ENCODE data around the gene TLE4. TPM values are rescaled to one million over a fixed set of nuclear protein-coding genes. Genes with fewer than 3 reads are reported as not detected.
"Not testable (repeated sequence)": the region's sequence is repeated elsewhere in the genome, so short reads cannot be mapped to it uniquely, and the experiment has no call there.

TLE4 gene
- total RNA-seq, 1 experiment from 2014 or later = 8.1 TPM

DNA sequence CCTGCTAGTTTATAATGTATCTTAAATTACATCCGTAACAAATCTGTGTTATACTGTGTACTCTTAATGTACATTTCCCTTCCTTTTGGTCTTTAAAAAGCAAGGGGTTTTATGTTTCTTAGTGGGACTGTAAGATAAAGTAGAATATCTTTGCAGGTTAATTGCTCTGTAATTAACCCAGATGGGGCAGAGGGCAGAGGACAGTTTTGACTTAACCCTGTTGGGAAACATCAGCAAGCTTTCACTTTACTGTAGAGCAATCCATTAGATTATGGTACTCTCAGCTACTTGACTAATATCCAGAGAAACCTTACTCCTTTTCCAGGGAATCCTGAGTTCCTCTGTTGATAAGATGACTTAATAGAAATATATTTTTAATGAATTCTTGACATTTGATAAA is 74.3 kb downstream of the TLE4 start:
- ChIA-PET POLR2A (no interaction called here), CTCF (no interaction called here)
- intact Hi-C loops (cut with micrococcal nuclease; ENCODE audit: unreplicated experiment) = no loop called here
- no peaks in the 10 kb centered on the region for H3K9me3 Mint-ChIP-seq (ENCODE audit: unreplicated experiment)
- Histone ChIP-seq H3K36me3 (ENCODE audit: control insufficient read depth, insufficient read depth, low read length) (no peaks in the 10 kb centered on the region), H3K4me3 (ENCODE audit: low read depth, low read length) (no peak overlapping the region), H3K4me1 (no peaks in the 10 kb centered on the region), H3K9me3 (no peaks in the 10 kb centered on the region), H3K27me3 (replicated peaks; ENCODE audit: control insufficient read depth, insufficient read depth, low read length) (no peaks in the 10 kb centered on the region)
- no peak for DNase-seq
- H3K27ac Mint-ChIP-seq (ENCODE audit: unreplicated experiment) = no peak overlapping the region
- no peak overlapping the region for H3K4me3 Mint-ChIP-seq (ENCODE audit: unreplicated experiment)
- H3K4me1 Mint-ChIP-seq (ENCODE audit: low read depth, unreplicated experiment) = no peaks in the 10 kb centered on the region
- H3K27me3 Mint-ChIP-seq (ENCODE audit: insufficient read depth, unreplicated experiment) = no peaks in the 10 kb centered on the region
- no TSS peak for BruUV-seq (replicated peaks)
- H3K36me3 Mint-ChIP-seq (ENCODE audit: insufficient read depth, unreplicated experiment) = no peaks in the 10 kb centered on the region
- TF ChIP-seq, protein P1, sequence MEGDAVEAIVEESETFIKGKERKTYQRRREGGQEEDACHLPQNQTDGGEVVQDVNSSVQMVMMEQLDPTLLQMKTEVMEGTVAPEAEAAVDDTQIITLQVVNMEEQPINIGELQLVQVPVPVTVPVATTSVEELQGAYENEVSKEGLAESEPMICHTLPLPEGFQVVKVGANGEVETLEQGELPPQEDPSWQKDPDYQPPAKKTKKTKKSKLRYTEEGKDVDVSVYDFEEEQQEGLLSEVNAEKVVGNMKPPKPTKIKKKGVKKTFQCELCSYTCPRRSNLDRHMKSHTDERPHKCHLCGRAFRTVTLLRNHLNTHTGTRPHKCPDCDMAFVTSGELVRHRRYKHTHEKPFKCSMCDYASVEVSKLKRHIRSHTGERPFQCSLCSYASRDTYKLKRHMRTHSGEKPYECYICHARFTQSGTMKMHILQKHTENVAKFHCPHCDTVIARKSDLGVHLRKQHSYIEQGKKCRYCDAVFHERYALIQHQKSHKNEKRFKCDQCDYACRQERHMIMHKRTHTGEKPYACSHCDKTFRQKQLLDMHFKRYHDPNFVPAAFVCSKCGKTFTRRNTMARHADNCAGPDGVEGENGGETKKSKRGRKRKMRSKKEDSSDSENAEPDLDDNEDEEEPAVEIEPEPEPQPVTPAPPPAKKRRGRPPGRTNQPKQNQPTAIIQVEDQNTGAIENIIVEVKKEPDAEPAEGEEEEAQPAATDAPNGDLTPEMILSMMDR (IDR thresholded peaks at IDR 0.05; ENCODE audit: insufficient read depth in 1 of 2, low read depth in 1 of 2, low read length in 1 of 2, severe bottlenecking in 1 of 2, unreplicated experiment in 1 of 2) = no peak

DNA sequence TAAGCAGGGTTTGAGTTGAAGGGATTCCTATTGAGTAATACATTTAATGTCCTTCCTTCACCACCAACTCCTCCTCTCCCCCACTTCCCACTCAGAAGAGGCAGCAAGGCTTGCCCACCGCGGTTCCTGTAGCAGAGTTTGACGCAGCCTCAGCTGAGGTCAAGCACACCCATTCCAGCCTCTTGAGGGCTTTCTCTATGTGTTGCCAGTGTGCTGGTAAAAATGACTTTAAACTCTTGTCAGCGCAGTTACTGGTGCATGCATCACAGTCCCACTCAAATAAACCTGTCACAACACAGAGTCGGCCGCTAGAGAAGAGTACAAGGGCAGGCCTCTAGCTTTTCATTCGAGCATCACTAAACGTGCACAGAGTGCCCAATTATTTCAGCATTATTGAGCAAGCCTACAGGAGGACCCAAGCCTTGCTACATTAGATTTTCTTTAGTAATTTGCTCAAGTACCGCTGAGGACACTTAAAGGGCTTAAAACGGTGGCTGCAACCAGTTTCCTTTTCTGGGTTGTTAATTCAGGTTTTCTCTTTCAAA is 79.6 kb downstream of the TLE4 start:
- Histone ChIP-seq H3K4me3 (ENCODE audit: low read depth, low read length) (no peak overlapping the region), H3K4me1 (no peaks in the 10 kb centered on the region), H3K9me3 (no peaks in the 10 kb centered on the region), H3K27me3 (replicated peaks; ENCODE audit: control insufficient read depth, insufficient read depth, low read length) (no peaks in the 10 kb centered on the region), H3K36me3 (ENCODE audit: control insufficient read depth, insufficient read depth, low read length) (no peaks in the 10 kb centered on the region)
- Mint-ChIP-seq H3K27me3 (ENCODE audit: insufficient read depth, unreplicated experiment) (no peaks in the 10 kb centered on the region), H3K9me3 (ENCODE audit: unreplicated experiment) (no peaks in the 10 kb centered on the region), H3K4me3 (ENCODE audit: unreplicated experiment) (no peak overlapping the region), H3K27ac (ENCODE audit: unreplicated experiment) (no peak overlapping the region), H3K4me1 (ENCODE audit: low read depth, unreplicated experiment) (no peaks in the 10 kb centered on the region), H3K36me3 (ENCODE audit: insufficient read depth, unreplicated experiment) (no peaks in the 10 kb centered on the region)
- POLR2A ChIA-PET = no interaction called here
- TF ChIP-seq, protein P1 (IDR thresholded peaks at IDR 0.05; ENCODE audit: insufficient read depth in 1 of 2, low read depth in 1 of 2, low read length in 1 of 2, severe bottlenecking in 1 of 2, unreplicated experiment in 1 of 2) = no peak
- intact Hi-C loops (cut with micrococcal nuclease; ENCODE audit: unreplicated experiment) = no loop called here
- CTCF ChIA-PET = no interaction called here
- no peak for DNase-seq
- no TSS peak for BruUV-seq (replicated peaks)

DNA sequence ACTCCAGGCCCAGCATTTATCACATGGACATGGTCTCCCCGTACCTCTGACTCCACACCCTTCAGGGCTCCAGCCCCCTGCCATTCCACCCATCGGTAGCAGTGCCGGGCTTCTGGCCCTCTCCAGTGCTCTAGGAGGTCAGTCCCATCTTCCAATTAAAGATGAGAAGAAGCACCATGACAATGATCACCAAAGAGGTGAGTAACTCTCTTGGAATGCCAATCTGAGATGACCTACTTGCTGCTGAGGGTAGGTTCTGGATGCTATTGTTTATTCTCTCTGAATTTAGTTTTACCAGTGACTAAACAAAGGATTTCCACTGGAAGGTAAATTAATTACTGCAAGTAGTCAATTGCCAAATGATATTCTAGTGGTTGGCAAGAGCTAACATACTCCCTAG is 80.8 kb downstream of the TLE4 start:
- TF ChIP-seq, protein P1 (IDR thresholded peaks at IDR 0.05; ENCODE audit: insufficient read depth in 1 of 2, low read depth in 1 of 2, low read length in 1 of 2, severe bottlenecking in 1 of 2, unreplicated experiment in 1 of 2) = no peak
- H3K36me3 Mint-ChIP-seq (ENCODE audit: insufficient read depth, unreplicated experiment) = no peaks in the 10 kb centered on the region
- Histone ChIP-seq H3K27me3 (replicated peaks; ENCODE audit: control insufficient read depth, insufficient read depth, low read length) (no peaks in the 10 kb centered on the region), H3K4me3 (ENCODE audit: low read depth, low read length) (no peak overlapping the region), H3K9me3 (no peaks in the 10 kb centered on the region), H3K36me3 (ENCODE audit: control insufficient read depth, insufficient read depth, low read length) (no peaks in the 10 kb centered on the region), H3K4me1 (no peaks in the 10 kb centered on the region)
- DNase-seq = no peak
- no TSS peak for BruUV-seq (replicated peaks)
- no peaks in the 10 kb centered on the region for H3K9me3 Mint-ChIP-seq (ENCODE audit: unreplicated experiment)
- H3K4me3 Mint-ChIP-seq (ENCODE audit: unreplicated experiment) = no peak overlapping the region
- intact Hi-C loops (cut with micrococcal nuclease; ENCODE audit: unreplicated experiment) = no loop called here
- ChIA-PET POLR2A (no interaction called here), CTCF (no interaction called here)
- H3K4me1 Mint-ChIP-seq (ENCODE audit: low read depth, unreplicated experiment) = no peaks in the 10 kb centered on the region
- no peak overlapping the region for H3K27ac Mint-ChIP-seq (ENCODE audit: unreplicated experiment)
- no peaks in the 10 kb centered on the region for H3K27me3 Mint-ChIP-seq (ENCODE audit: insufficient read depth, unreplicated experiment)

DNA sequence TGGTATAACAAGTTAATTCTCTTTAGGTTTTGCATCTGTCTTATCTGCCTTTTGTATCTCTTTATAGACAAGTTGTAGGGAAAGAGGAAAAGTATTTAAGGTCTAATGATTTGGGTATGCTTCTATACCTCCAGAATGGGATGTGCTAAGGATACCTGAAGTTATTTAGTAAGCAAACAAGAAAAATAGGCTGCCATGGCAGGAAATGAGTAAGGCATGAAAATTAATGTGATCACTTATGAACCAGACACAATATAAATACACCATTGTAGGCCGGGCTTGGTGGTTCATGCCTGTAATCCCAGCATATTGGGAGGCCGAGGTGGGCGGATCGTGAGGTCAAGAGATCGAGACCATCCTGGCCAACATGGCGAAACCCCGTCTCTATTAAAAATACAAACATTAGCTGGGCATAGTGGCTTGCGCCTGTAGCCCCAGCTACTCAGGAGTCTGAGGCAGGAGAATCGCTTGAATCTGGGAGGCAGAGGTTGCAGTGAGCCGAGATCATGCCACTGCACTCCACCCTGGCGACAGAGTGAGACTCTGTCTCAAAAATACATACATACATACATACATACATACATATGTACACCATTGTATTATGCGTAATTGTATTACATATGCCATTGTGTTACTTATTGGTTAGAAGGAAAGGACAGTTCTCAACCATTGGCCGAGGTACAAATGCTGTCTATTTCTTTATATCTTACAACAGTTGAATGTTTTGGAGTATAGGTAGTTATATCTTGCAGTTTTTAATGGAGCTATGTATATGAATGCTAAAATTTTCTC is 83.0 kb downstream of the TLE4 start:
- BruUV-seq (replicated peaks); CTCF ChIA-PET; DNase-seq; H3K27ac Mint-ChIP-seq (ENCODE audit: unreplicated experiment); H3K27me3 Mint-ChIP-seq (ENCODE audit: insufficient read depth, unreplicated experiment); H3K36me3 ChIP-seq (ENCODE audit: control insufficient read depth, insufficient read depth, low read length); intact Hi-C loops (cut with micrococcal nuclease; ENCODE audit: unreplicated experiment); H3K4me3 ChIP-seq (ENCODE audit: low read depth, low read length); H3K4me1 Mint-ChIP-seq (ENCODE audit: low read depth, unreplicated experiment); H3K36me3 Mint-ChIP-seq (ENCODE audit: insufficient read depth, unreplicated experiment); H3K9me3 ChIP-seq; H3K9me3 Mint-ChIP-seq (ENCODE audit: unreplicated experiment); POLR2A ChIA-PET; H3K4me1 ChIP-seq; H3K4me3 Mint-ChIP-seq (ENCODE audit: unreplicated experiment); H3K27me3 ChIP-seq (replicated peaks; ENCODE audit: control insufficient read depth, insufficient read depth, low read length): not testable (repeated sequence)
